Measurements from ENCODE around the gene TP63. TPM values are rescaled to one million over a fixed set of nuclear protein-coding genes. Genes with fewer than 3 reads are reported as not detected.

TP63 gene
- total RNA-seq, 2 donors from 2014 or later = 0.45 to 1.5 TPM

DNA sequence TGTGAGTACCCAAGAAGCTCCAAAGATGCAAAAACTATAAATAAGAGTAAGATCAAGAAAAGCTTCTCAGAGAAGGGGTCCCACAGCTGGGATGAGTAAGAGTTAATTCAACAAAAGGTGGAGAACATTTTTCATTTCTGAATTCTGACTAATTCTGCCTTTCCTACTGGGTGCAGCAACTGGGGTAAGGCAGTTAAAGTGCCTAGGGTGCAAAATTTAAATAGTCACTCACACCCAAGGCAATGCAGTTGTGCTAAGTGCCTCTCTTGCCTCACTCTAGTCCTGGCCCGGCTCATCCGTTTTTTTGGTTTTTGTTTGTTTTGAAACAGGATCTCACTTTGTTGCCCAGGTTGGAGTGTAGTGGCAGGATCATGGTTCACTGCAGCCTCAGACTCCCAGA lies 240.2 kb downstream of the TP63 start:
- Mint-ChIP-seq H3K4me1 (no peaks in the 10 kb centered on the region), H3K27me3 (peaks cover 8% of the 10 kb centered on the region), H3K27ac (no peak overlapping the region), H3K4me3 (no peak overlapping the region), H3K36me3 (ENCODE audit: low read depth) (no peaks in the 10 kb centered on the region)
- DNase-seq = no peak
- no peak for ATAC-seq
- no peaks in the 10 kb centered on the region for H3K9me3 ChIP-seq (ENCODE audit: control insufficient read depth, low read length, poor library complexity, severe bottlenecking)

DNA sequence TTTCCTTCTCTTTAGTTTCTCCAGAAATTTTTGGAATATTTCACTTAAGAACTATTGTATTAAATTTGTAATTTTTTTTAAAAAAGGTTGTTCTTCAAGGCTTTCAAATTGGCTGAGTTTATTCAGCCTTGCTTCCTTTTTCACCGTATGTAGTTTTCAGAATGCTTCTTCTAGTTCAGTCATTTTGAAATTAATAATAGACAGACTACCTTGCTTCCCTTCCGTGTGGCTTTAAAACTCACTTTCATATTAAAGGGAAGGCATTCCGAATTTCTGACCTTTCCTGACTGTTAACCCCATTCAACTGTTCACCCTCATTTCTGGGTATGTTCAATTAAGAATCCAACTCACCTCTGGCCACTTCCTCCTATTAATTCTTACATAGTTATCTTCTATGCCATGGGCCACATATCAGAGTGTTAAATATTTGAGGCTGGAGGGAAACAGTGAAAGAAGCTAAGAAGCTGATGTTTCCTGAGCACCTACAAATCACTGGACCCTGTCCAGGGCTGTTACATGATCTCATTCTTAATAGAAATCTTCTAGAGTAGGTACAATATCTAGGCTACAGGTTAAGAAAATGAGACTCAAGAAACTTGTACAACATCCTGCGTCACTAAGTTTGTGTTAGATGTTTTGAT lies 252.0 kb downstream of the TP63 start:
- peaks cover 2% of the 10 kb centered on the region for H3K36me3 Mint-ChIP-seq (ENCODE audit: low read depth)
- H3K9me3 ChIP-seq (ENCODE audit: control insufficient read depth, low read length, poor library complexity, severe bottlenecking) = no peaks in the 10 kb centered on the region
- no peak overlapping the region for H3K4me3 Mint-ChIP-seq
- ATAC-seq (no peak), DNase-seq (no peak)
- H3K27ac Mint-ChIP-seq = no peak overlapping the region
- no peaks in the 10 kb centered on the region for H3K4me1 Mint-ChIP-seq
- H3K27me3 Mint-ChIP-seq = peaks cover 9% of the 10 kb centered on the region

DNA sequence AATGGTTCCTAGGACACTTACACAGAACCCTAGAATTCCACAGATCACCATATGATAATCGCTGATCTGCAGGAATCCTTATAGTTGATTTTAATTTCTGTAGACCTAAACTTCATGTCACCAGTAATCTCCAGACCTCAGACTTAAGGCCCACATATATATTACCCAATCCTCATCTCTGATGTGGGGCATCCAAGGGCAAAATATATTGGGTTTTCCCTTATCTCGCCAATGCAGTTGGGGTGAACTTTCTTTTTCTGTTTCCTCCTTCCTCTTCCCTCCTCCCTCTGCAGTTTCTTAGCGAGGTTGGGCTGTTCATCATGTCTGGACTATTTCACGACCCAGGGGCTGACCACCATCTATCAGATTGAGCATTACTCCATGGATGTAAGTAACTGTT lies 259.3 kb downstream of the TP63 start:
- no peak for ATAC-seq
- Mint-ChIP-seq H3K36me3 (ENCODE audit: low read depth) (no peaks in the 10 kb centered on the region), H3K4me3 (no peak overlapping the region), H3K27ac (no peak overlapping the region), H3K27me3 (no peaks in the 10 kb centered on the region), H3K4me1 (no peaks in the 10 kb centered on the region)
- no peaks in the 10 kb centered on the region for H3K9me3 ChIP-seq (ENCODE audit: control insufficient read depth, low read length, poor library complexity, severe bottlenecking)
- no peak for DNase-seq

DNA sequence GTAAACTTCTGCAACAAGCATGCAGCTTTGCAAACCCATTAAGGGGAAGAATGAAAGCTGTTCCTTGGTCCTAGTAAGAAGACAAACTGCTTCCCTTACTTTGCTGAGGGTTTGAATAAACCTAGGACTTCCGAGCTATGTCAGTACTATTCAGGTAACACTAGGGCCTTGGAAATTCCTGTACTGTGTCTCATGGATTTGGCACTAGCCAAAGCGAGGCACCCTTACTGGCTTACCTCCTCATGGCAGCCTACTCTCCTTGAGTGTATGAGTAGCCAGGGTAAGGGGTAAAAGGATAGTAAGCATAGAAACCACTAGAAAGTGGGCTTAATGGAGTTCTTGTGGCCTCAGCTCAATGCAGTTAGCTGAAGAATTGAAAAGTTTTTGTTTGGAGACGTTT lies 265.3 kb downstream of the TP63 start:
- H3K36me3 Mint-ChIP-seq (ENCODE audit: low read depth) = no peaks in the 10 kb centered on the region
- DNase-seq (no peak), ATAC-seq (no peak)
- no peak overlapping the region for H3K4me3 Mint-ChIP-seq
- peaks cover 6% of the 10 kb centered on the region for H3K27me3 Mint-ChIP-seq
- H3K4me1 Mint-ChIP-seq = no peaks in the 10 kb centered on the region
- H3K27ac Mint-ChIP-seq = no peak overlapping the region
- H3K9me3 ChIP-seq (ENCODE audit: control insufficient read depth, low read length, poor library complexity, severe bottlenecking) = no peaks in the 10 kb centered on the region

DNA sequence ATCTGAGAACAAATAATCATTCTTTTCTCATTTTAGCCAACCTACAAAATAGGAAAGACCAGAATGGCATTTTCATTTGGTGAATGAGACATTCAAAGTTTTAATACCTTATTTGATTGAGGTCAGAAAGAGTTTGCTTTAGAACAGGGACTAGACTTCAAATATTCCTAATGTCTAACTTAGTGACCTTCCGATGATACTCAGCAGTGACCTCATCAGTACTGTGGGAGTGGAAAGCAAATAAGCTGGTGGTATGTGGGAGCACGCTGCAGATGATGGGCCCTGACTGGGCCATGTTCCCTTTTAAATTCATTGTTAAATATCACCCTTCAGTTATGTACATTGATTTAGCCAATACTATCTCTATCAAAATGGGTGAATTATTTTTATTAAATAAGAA lies 266.2 kb downstream of the TP63 start:
- ATAC-seq (no peak), DNase-seq (no peak)
- Mint-ChIP-seq H3K36me3 (ENCODE audit: low read depth) (no peaks in the 10 kb centered on the region), H3K4me3 (no peak overlapping the region), H3K27me3 (peaks cover 6% of the 10 kb centered on the region), H3K4me1 (no peaks in the 10 kb centered on the region), H3K27ac (no peak overlapping the region)
- no peaks in the 10 kb centered on the region for H3K9me3 ChIP-seq (ENCODE audit: control insufficient read depth, low read length, poor library complexity, severe bottlenecking)

DNA sequence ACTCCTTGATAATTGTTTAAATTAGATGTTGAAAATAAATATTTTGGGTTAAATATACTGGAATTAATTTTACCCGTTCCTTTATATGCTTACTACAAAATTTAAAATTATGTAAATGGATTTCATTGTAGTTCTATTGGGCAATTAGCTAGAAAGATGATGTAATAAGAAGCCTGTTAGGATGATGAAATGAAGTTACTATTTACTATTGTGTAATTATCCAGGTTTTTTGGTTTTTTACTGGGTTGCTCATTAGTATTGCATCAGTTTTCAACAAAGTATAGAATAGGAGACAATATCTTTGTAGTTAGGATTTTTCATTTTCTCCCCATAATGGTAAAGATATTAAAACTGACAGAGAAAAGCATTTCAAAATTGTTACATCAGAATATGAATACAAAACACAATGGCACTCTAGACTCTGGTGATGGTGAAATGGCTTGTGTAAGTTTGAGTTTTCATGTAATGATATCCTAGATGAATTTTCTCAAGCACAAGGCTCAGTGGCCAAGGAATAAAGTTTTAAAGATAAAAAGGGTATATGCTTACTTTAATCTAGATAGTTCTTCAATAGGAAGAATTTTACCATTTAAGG lies 267.5 kb downstream of the TP63 start:
- ATAC-seq = no peak
- Mint-ChIP-seq H3K36me3 (ENCODE audit: low read depth) (no peaks in the 10 kb centered on the region), H3K4me1 (no peaks in the 10 kb centered on the region), H3K4me3 (no peak overlapping the region), H3K27ac (no peak overlapping the region), H3K27me3 (peaks cover 6% of the 10 kb centered on the region)
- no peaks in the 10 kb centered on the region for H3K9me3 ChIP-seq (ENCODE audit: control insufficient read depth, low read length, poor library complexity, severe bottlenecking)
- DNase-seq = no peak

DNA sequence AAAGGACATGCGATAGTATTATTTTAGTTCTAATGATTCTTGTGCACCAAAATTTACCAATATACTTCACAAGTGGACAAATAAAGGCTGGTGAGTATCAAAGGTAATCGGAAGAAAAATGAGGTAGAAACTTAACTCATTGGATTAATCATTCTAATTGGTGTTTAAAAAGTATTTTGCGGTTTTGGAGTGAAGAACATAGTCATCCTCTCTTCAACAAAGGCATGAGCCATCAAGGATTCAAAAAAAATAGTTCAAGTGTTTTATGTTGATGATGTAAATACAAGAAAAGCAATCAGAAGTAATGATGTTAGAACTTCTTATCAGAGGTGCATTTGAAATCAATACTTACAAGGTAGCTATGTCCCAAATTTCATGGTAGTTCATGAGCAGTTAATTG lies 268.0 kb downstream of the TP63 start:
- ATAC-seq (no peak), DNase-seq (no peak)
- Mint-ChIP-seq H3K27me3 (peaks cover 6% of the 10 kb centered on the region), H3K4me3 (no peak overlapping the region), H3K27ac (no peak overlapping the region), H3K4me1 (no peaks in the 10 kb centered on the region), H3K36me3 (ENCODE audit: low read depth) (no peaks in the 10 kb centered on the region)
- H3K9me3 ChIP-seq (ENCODE audit: control insufficient read depth, low read length, poor library complexity, severe bottlenecking) = no peaks in the 10 kb centered on the region

DNA sequence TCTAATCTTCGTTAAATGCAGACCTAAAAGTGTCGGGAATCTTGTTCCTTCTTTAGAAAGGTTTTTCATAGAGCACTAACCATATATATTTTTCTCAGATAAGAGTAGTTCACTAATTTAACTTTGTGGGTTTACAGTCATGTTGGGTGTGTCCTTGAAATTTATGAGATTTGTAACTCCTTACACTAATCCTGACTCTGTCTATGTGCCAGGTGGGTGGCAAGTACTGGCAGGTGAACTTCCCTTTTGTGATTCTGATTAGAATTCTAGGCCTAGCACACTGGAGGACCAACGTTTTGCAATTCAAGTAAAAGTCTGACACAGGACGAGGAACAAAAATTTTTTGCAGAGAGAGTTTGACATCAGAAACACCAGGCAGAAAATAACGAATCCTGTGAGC lies 269.4 kb downstream of the TP63 start:
- ATAC-seq = no peak
- Mint-ChIP-seq H3K27me3 (peaks cover 6% of the 10 kb centered on the region), H3K36me3 (ENCODE audit: low read depth) (no peaks in the 10 kb centered on the region)

DNA sequence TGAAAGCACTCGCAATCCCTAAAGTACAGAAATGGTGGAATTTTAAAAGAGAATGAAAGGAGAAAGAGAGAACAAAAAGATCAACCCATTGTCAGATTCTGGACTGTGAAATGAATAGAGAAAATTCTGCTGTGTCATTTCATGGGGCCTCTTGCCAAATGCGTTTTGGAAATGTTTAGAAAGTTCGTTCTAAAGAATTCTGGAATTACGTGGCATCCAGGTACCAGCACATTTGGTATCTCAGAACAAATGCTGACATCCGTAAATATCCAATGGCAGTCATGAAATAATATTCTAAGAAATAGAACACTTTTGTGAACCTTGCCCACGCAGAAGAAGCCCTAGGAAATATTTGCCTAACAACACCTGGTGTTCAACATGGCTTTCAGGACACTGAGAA lies 270.3 kb downstream of the TP63 start:
- H3K4me1 Mint-ChIP-seq = no peaks in the 10 kb centered on the region
- no peak overlapping the region for H3K4me3 Mint-ChIP-seq
- DNase-seq (no peak), ATAC-seq (no peak)
- H3K36me3 Mint-ChIP-seq (ENCODE audit: low read depth) = no peaks in the 10 kb centered on the region
- peaks cover 6% of the 10 kb centered on the region for H3K27me3 Mint-ChIP-seq
- H3K27ac Mint-ChIP-seq = no peak overlapping the region
- no peaks in the 10 kb centered on the region for H3K9me3 ChIP-seq (ENCODE audit: control insufficient read depth, low read length, poor library complexity, severe bottlenecking)

More for the DNA sequence above, 269.4 kb downstream of the TP63 start:
- no peak overlapping the region for H3K4me3 Mint-ChIP-seq
- no peak for DNase-seq
- no peak overlapping the region for H3K27ac Mint-ChIP-seq
- no peaks in the 10 kb centered on the region for H3K9me3 ChIP-seq (ENCODE audit: control insufficient read depth, low read length, poor library complexity, severe bottlenecking)
- H3K4me1 Mint-ChIP-seq = no peaks in the 10 kb centered on the region

DNA sequence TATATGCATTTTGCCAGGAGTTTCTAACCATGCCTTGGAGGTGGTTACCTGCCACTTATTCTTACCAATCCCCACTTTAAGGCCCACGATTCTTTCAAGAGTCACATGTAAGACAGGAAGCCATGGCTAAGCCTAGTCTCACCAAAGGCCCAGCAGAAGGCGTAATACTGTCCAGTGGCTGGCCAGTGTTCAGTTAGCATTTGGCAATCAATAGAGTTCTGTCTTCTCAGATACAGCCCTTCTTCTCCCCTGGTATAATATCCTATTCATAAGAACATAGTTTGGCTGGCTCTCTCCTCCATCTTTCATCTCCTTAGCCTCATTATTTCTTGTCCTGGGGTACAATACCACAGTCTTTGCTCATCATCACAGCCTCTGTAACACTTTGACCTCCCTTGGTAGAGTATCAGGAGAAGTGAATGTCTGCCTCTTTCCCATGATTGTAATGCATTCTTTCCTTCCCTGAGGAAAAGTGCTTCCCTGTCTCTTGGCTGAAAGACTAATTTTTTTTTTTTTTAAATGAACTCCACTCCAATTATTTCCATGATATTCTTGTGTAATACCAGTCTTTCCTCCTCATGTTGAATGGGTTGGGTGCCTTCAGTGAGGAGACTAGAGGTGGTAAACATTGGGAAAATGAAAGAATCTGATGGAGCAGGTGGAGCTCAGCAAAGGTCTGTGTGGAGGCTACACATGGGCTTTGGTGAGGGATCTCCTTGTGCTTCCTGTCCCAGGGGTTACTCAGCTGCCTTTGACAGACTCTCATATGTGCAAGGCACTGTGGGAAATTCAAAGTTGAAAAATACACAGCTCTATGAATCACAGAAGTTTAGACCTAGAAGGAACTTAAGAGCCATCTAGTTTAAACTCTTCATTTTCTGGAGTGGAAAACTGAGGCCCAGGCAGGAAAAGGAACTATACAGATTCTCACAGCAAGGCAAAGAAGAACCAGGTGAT lies 271.3 kb downstream of the TP63 start:
- Mint-ChIP-seq H3K27me3 (peaks cover 12% of the 10 kb centered on the region), H3K36me3 (ENCODE audit: low read depth) (peaks cover 2% of the 10 kb centered on the region), H3K4me1 (no peaks in the 10 kb centered on the region), H3K27ac (no peak overlapping the region), H3K4me3 (no peak overlapping the region)
- ATAC-seq (no peak), DNase-seq (no peak)
- H3K9me3 ChIP-seq (ENCODE audit: control insufficient read depth, low read length, poor library complexity, severe bottlenecking) = no peaks in the 10 kb centered on the region

DNA sequence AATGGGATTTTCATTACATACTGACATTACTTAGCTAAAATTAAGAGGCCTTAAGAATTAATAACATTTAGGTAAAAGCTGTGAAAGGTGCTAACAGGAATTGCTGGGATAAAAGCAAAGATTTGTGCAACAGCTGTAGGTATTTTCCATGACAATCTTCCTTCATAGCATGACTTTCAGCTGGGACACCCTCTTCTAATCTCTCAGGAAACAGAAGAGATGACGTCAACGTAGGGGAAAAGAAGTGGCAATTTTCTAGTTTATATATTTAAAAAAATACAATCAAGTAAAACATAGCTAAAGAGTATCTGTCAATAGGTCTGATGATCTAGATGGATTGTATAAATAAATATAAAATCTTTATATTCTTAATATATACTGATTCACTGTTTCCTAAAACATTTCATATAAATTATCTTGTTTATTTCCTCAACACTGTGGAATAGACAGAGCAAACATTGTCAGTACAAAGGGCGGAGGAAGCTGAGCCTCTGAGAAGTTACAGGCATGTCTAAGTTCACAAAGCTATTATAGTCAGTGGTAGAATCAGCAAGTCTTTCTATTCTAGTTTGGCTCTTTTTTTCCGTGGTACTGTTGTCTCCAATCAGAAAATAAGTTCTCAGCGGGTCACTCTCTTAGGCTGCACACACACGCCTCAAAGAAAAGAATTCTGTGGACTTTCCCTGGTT lies 272.5 kb downstream of the TP63 start:
- Mint-ChIP-seq H3K27ac (no peak overlapping the region), H3K4me1 (no peaks in the 10 kb centered on the region), H3K36me3 (ENCODE audit: low read depth) (peaks cover 2% of the 10 kb centered on the region), H3K4me3 (no peak overlapping the region), H3K27me3 (peaks cover 24% of the 10 kb centered on the region)
- no peak for ATAC-seq
- DNase-seq = no peak
- no peaks in the 10 kb centered on the region for H3K9me3 ChIP-seq (ENCODE audit: control insufficient read depth, low read length, poor library complexity, severe bottlenecking)

DNA sequence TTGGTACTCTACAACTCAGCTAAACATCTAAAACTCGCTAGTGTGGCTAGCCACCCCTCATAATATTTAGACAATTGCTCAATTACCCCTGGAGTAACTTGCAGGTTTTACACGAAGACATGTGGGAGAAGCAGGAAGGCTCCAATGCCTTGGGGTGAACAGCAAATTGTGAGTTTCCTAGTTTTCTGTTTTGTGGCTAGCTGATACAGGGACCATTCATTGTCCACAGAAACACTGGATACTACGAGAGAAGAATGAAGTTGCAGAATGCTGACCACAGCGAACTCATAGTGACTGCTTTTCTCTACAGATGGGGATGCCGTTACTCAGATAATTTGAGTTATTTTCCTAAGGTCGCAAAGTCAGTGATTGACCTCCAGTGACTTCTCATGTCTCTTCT lies 276.6 kb downstream of the TP63 start:
- DNase-seq (no peak), ATAC-seq (no peak)
- no peaks in the 10 kb centered on the region for H3K9me3 ChIP-seq (ENCODE audit: control insufficient read depth, low read length, poor library complexity, severe bottlenecking)
- peaks cover 29% of the 10 kb centered on the region for H3K27me3 Mint-ChIP-seq
- H3K27ac Mint-ChIP-seq = no peak overlapping the region
- no peaks in the 10 kb centered on the region for H3K4me1 Mint-ChIP-seq
- H3K36me3 Mint-ChIP-seq (ENCODE audit: low read depth) = peaks cover 5% of the 10 kb centered on the region
- H3K4me3 Mint-ChIP-seq = no peak overlapping the region

DNA sequence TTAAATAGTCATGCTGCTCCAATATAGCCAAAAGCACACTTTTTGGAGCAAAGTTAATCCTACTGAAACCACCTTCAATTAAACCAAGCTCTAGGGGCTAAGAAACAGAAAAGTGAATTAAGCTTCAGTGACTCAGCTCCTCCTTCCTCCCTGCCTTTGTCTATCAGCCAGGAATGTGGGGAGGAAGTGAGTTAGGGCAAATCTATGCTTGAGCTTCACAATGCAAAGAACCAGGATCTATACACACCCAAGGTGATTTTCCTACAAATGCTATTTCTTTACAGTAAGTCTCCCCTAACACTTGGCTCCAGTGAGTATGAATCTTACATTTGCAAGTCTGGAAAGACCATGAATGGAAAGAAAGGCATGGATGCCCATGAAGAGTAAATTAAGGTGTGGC lies 277.5 kb downstream of the TP63 start:
- H3K27me3 Mint-ChIP-seq = peaks cover 34% of the 10 kb centered on the region
- no peak overlapping the region for H3K4me3 Mint-ChIP-seq
- H3K9me3 ChIP-seq (ENCODE audit: control insufficient read depth, low read length, poor library complexity, severe bottlenecking) = no peaks in the 10 kb centered on the region
- no peaks in the 10 kb centered on the region for H3K4me1 Mint-ChIP-seq
- no peak for DNase-seq
- ATAC-seq = no peak
- H3K36me3 Mint-ChIP-seq (ENCODE audit: low read depth) = peaks cover 7% of the 10 kb centered on the region
- no peak overlapping the region for H3K27ac Mint-ChIP-seq
